NCI-H226 (cell line): ENCODE data around the gene PPP1R16B.
A peak's percentile ranks its signal among the peaks of the same experiment; 100 is the strongest.
"Not testable (repeated sequence)": the region's sequence is repeated elsewhere in the genome, so short reads cannot be mapped to it uniquely, and the experiment has no call there.

Source experiments
- DNase-seq: peaks from one replicate; pipeline ENCODE4 v3.0.0-alpha.2; 2015

The PPP1R16B gene

GRCh38 chr20:38794057-38794456, 11.4 kb upstream of the PPP1R16B start:
- DNase-seq = not testable (repeated sequence)

- DNase-seq = no peak
Measured at GRCh38 chr20:38798266-38798665, 7.2 kb upstream of the PPP1R16B start.

- DNase-seq = no peak
Measured at GRCh38 chr20:38799203-38799602, 6.3 kb upstream of the PPP1R16B start.

- DNase-seq = no peak
Measured at GRCh38 chr20:38800882-38801281, 4.6 kb upstream of the PPP1R16B start.

- DNase-seq = no peak
Measured at GRCh38 chr20:38804221-38804620, 1.3 kb upstream of the PPP1R16B start.

- DNase-seq = no peak
Measured at GRCh38 chr20:38804682-38805501, 605 bp upstream of the PPP1R16B start.

- no peak for DNase-seq
Measured at GRCh38 chr20:38805958-38806854, 709 bp downstream of the PPP1R16B start.

GRCh38 chr20:38806855-38807655, 1.6 kb downstream of the PPP1R16B start:
- no peak for DNase-seq

- no peak for DNase-seq
Measured at GRCh38 chr20:38809942-38810341, 4.4 kb downstream of the PPP1R16B start.

GRCh38 chr20:38810926-38811630, 5.6 kb downstream of the PPP1R16B start:
- no peak for DNase-seq

- DNase-seq = no peak
Measured at GRCh38 chr20:38811769-38812168, 6.3 kb downstream of the PPP1R16B start.

- DNase-seq = no peak
Measured at GRCh38 chr20:38812182-38812581, 6.7 kb downstream of the PPP1R16B start.

GRCh38 chr20:38812709-38813573, 7.4 kb downstream of the PPP1R16B start:
- no peak for DNase-seq

- DNase-seq = not testable (repeated sequence)
Measured at GRCh38 chr20:38813574-38813962, 8.1 kb downstream of the PPP1R16B start.

- no peak for DNase-seq
Measured at GRCh38 chr20:38815446-38815845, 9.9 kb downstream of the PPP1R16B start.

GRCh38 chr20:38818113-38819065, 12.9 kb downstream of the PPP1R16B start:
- DNase-seq = no peak

- no peak for DNase-seq
Measured at GRCh38 chr20:38825571-38825900, 20.0 kb downstream of the PPP1R16B start.

GRCh38 chr20:38825901-38826625, 20.6 kb downstream of the PPP1R16B start:
- DNase-seq = peak; percentile 76

- DNase-seq = peak; percentile 28
Measured at GRCh38 chr20:38827770-38828281, 22.3 kb downstream of the PPP1R16B start.
